Stimulated activated CD4-positive, alpha-beta T cell treated with anti-CD3 and anti-CD28 coated beads, Interleukin-1b, Interleukin-23, amount 100 ng/mL, for 48 hours (primary cell): ENCODE measurements around the gene RAD21L1.

Experiments used
- DNase-seq: peaks from one replicate; pipeline ENCODE4 v3.0.0-alpha.2; 2020

RAD21L1 gene

DNA sequence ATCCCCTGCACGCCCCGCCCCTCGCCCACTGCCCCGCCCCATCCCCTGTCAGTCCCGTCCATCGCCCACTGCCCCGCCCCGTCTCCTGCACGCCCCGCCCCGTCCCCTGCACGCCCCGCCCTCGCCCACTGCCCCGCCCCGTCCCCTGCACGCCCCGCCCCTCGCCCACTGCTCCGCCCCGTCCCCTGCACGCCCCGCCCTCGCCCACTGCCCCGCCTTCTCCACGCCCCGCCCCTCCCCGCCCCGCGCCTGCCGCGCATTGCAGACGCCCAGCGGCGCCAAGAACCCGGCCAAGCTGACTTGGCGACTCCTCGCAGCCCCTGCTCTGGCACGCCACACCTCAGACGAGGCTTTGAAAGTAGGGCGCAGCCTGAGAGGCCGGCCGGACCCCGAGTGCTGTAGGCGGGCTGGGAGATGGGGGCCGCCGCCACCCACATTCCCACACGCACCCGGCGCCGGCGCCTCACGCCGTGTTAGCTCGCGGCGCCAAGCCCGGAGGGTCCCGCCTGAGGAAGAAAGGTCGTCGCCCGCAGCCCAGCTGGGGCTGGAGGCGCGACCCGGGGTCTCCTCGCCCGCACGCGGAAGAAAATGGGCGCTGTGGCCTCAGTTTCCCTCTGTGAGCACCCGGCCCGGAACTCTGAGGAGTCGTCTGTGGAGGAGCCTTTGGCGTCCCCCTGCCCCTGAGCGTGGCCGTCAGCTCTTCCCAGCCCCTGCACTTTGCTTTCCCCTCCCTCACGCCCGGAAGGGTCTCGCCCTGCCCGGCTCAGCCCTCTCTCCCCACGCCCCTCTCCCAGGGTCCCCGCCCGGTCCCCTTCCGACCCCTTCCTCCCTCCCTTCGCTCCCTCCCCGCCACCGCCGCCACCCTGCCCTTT lies at the start of gene RAD21L1:
Gene RAD21L1, plus strand, starts transcription at position 262 of the 872 bp plus-strand sequence. CDS start 2,410 bp downstream, outside the sequence.
- peak; percentile 84 for DNase-seq

DNA sequence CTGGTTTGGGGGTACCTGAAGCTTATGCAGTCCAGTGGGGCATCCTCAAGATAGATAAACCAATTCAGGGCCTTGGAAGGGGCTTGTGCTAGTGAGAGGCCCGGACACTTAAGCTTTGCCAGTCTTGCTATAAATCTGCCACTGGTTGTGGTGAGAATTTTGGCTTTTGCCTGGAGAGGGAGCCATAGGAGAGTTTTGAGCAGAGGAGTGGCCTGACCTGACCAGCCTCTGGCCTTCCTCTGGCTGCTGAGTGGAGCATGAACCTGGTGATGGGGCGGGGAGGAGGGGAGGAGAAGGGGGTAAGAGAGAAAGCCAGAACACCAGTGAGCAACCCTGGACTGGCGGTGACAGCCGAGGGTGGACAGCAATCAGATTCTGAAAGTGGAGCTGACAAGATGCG lies 48.2 kb upstream of the RAD21L1 start:
- no peak for DNase-seq

- no peak for DNase-seq
These were observed 47.7 kb upstream of the RAD21L1 start for GRCh38 chr20:1178103-1178502.

DNA sequence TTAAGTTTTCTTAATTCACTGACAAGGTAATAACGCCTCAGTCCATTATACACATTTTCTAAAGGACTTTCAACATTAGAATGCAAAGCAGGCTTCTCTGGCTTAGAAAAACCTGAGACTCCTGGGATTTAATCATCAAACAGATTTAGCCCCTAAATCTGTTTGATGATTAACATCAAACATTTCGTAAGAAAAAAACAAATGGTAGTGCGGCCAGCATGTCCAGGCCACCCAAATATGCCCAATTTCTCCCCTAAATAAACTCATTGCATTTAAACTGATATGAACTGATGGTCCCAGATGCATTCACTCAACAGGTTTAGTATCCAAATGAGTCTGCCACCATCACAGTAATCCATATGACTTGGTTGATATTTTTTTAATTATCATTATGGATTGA lies 47.2 kb upstream of the RAD21L1 start:
- no peak for DNase-seq

- DNase-seq = no peak
These were observed 44.9 kb upstream of the RAD21L1 start for GRCh38 chr20:1180949-1181348.

GRCh38 chr20:1182106-1182505 lies 43.7 kb upstream of the RAD21L1 start:
- DNase-seq = no peak

DNA sequence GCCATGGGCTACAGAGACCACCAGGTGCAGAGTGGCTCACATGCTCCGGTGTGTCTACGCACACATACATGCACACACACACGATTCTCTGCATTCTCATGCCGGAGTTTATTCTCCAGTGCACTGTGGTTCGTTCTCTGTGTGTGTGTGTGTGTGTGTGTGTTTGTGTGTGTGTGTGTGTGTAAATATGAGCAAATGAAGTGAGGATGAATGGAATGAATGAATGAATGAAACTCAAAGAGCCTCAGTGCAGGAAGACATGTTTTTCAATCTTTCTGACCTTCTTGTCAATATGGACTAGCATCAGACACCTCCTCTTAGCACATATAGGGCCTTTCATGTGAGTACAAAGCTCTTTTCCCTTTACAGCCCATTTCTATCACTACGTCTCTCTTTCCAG lies 42.7 kb upstream of the RAD21L1 start:
- no peak for DNase-seq

- DNase-seq = no peak
These were observed 41.6 kb upstream of the RAD21L1 start for GRCh38 chr20:1184260-1184637.

- DNase-seq = no peak
These were observed 41.1 kb upstream of the RAD21L1 start, which contains the start of gene TMEM74B for GRCh38 chr20:1184638-1185315. Gene TMEM74B, minus strand, starts transcription at chr20:1184981. Its CDS starts 1,180 bp downstream, at chr20:1183801.

DNA sequence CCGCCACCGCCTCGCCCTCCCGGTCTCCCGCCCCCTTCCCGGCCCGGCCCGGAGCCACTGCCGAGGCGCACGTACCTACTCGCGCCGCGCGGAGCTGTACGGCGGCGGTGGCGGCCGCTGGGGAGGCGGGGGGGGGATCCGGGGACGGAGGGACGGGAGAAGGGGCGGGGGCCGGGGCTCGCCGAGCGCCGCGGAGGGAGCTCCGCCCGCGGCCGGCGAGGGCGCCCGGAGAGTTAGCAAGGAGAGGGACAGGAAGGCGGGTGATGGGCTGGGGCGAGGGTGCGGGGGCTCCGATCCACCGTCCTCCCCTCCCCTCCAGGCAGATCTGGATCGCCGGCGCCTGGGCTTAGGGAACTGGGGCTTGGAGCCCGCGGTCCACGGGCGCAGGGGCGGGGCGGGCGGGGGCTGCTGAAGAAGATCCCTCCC lies 40.5 kb upstream of the RAD21L1 start:
- DNase-seq = no peak

- DNase-seq = peak; percentile 58
These were observed 40.0 kb upstream of the RAD21L1 start for GRCh38 chr20:1185790-1186334.

DNA sequence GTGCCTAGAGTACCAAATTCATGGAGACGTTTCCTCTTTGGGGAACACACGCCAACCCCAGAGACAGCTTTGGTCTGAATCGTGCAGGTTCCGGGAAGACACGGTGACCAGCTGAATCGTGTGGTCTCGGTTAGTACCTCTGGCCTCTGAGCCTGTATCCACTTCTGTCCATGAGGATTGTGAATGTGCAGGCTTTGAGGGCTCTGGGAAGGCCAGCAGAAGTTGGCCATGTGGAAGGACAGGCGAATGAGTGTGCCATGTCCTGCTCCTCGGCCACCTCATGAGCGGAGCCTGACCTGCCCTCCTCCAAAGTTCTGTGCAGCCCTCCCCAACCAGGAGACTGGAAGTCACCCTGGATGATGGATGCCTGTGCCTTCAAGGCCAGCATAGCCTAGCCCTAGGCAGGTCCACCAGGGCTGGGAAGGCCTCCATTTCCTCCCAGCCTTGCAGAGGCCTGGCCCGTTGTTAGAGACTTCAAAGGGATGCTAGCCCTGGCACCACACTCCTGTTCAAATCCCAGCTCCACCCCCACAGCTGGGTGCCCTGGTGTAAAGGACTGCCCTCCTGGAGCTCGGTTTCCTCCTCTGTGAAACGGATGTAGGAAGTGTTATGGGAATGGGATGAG lies 39.4 kb upstream of the RAD21L1 start:
- no peak for DNase-seq

- no peak for DNase-seq
These were observed 38.2 kb upstream of the RAD21L1 start for GRCh38 chr20:1187605-1188171.

- DNase-seq = no peak
These were observed 37.5 kb upstream of the RAD21L1 start for GRCh38 chr20:1188347-1188746.

- DNase-seq = no peak
These were observed 36.0 kb upstream of the RAD21L1 start for GRCh38 chr20:1189827-1190226.

- no peak for DNase-seq
These were observed 35.0 kb upstream of the RAD21L1 start for GRCh38 chr20:1190847-1191246.

DNA sequence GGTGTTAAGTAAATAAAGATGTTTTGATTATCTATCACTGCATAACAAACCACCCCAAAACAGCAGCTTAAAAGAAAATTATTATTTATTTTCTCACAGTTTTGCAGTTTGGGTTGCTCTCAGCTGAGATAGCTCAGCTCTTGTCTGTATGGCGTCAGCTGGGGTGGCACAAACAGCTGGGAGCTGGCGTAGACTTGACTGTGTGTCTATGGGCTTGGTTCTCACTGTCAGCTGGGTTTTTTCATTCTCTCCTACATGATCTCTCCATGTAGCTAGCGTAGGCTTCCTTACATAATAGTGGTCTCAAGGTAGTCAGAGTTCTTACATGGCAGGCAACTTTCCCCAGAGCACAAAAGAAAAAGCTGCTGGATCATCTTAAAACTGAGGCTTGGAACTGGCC lies 34.5 kb upstream of the RAD21L1 start:
- no peak for DNase-seq

DNA sequence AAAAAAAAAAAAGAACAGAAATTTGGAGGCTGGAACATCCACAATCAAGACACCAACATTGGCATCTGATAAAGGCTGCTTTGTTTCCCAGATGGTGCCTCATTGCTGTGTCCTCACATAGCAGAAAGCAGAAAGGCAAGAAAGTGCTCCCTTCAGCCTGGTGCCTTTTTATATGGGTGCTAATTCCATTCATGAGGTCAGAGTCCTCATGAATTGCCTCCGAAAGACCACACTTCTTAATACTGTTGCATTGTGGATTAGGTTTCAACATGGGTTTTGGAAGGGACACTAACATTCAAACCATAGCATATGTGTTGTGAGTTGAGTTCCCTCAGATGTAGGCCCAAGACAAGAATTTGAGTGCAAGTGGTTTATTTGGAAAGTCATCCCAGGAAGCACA lies 30.6 kb upstream of the RAD21L1 start:
- no peak for DNase-seq

GRCh38 chr20:1196634-1197033 lies 29.2 kb upstream of the RAD21L1 start:
- no peak for DNase-seq

DNA sequence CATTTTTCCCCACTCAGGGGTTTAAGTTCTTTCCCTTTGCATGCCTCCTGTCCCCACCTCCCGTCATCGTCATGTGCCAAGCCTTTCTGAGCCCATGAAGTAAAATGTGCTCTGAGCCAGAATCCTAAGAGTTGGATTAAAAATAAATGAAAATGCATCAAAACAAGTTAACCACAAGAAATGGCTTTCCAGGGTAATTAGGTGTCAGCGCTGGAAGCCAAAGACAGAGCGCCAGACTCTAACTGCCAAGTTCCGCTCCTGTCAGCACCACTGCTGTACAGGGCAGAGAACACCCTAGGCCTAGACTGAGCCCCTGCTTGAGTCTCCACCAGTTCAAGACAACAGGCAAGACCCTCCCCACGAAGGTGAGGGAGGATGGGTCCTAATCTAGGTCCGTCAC lies 28.0 kb upstream of the RAD21L1 start:
- no peak for DNase-seq

- DNase-seq = no peak
These were observed 27.1 kb upstream of the RAD21L1 start for GRCh38 chr20:1198751-1199150.

GRCh38 chr20:1199212-1199873 lies 26.5 kb upstream of the RAD21L1 start:
- no peak for DNase-seq

GRCh38 chr20:1199964-1200363 lies 25.9 kb upstream of the RAD21L1 start:
- DNase-seq = no peak
